Fibroblast of mammary gland (primary cell): Measurements from ENCODE around the gene FRY.

Source experiments
- DNase-seq: peaks from one replicate; pipeline ENCODE4 v3.0.0-alpha.2; 2010; ENCODE audit warnings: low read depth
- H3K4me3 ChIP-seq: 2 replicates; pipeline ENCODE4 v1.5.1; 2011; ENCODE audit warnings: low read depth, mild to moderate bottlenecking, low read length, moderate library complexity; ENCODE audit not compliant: control insufficient read depth
- TF ChIP-seq, protein P1 (sequence below): conservative IDR thresholded peaks from 2 replicates; pipeline ENCODE4 v1.5.1; 2011; ENCODE audit warnings: low read depth, low read length, inconsistent platforms; ENCODE audit not compliant: control insufficient read depth, insufficient read depth

The FRY gene

DNA sequence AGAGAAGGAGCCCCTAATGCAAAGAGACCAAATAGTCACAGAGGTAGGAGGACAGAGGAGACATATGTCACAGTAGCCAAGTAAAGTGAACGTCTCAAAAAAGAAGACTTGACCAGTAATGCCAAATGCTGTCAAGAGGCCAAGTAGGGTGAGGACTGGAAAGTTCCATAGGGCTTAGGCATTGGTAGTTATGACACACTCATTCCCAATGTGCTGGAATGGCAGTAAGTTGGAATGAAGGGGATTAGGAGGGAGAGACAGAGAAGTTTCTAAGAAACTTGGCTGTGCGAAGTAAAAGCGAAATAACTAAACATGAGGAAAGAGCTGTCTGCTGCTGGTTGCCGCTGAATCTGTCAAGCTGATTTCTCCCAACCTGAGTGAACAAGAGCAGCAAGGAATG, 14.9 kb upstream of the FRY start:
- H3K4me3 ChIP-seq, result no peak overlapping the region
- TF ChIP-seq, protein P1, sequence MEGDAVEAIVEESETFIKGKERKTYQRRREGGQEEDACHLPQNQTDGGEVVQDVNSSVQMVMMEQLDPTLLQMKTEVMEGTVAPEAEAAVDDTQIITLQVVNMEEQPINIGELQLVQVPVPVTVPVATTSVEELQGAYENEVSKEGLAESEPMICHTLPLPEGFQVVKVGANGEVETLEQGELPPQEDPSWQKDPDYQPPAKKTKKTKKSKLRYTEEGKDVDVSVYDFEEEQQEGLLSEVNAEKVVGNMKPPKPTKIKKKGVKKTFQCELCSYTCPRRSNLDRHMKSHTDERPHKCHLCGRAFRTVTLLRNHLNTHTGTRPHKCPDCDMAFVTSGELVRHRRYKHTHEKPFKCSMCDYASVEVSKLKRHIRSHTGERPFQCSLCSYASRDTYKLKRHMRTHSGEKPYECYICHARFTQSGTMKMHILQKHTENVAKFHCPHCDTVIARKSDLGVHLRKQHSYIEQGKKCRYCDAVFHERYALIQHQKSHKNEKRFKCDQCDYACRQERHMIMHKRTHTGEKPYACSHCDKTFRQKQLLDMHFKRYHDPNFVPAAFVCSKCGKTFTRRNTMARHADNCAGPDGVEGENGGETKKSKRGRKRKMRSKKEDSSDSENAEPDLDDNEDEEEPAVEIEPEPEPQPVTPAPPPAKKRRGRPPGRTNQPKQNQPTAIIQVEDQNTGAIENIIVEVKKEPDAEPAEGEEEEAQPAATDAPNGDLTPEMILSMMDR, result no peak
- DNase-seq, result no peak

DNA sequence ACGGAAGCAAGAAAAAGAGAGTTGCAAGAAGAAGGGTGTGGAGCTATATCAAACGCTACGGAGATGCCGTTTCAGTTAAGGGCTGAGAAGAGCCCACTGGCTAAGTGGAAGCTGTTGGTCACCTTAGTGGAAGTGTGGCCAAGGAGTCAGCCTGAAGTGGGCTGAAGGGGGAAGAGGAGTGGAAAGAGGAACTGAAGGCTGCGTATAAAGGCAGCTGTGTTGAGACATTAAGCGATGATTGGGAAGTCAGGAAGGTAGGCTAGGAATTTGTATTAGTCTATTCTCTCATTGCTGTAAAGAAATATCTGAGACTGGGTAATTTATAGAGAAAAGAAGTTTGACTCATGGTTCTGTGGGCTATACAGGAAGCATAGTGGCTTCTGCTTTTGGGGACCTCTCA, 14.1 kb upstream of the FRY start:
- DNase-seq, result no peak
- no peak overlapping the region for H3K4me3 ChIP-seq
- TF ChIP-seq, protein P1, result no peak

DNA sequence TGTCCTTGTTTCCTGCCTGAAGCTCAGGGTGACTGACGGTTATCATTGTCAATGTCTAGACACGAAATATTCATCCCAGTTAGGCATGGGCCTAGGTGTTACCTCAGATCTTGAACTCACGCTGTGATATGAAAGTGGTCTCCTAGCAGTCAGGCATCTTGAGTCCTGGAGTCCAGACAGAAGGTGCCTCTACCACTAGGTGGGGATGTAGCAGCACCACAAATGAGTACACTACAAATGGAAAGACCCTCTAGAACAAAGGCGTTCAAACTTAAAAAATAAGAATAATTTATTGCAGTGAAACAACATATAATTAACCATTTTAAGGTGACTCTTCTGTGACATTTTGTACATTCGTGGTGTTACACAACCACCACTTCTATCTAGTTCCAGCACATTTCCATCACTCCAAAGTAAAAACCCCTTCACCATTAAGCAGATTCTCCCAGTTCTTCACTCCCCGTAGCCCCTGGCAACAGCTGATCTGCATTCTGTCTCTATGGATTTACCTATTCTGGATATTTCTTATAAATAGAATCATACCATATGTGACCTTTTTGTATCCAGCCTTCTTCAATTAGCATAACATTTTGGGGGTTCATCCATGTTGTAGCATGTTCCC, 11.9 kb upstream of the FRY start:
- no peak overlapping the region for H3K4me3 ChIP-seq
- TF ChIP-seq, protein P1, result peak; percentile 85
- DNase-seq, result peak; percentile 76

DNA sequence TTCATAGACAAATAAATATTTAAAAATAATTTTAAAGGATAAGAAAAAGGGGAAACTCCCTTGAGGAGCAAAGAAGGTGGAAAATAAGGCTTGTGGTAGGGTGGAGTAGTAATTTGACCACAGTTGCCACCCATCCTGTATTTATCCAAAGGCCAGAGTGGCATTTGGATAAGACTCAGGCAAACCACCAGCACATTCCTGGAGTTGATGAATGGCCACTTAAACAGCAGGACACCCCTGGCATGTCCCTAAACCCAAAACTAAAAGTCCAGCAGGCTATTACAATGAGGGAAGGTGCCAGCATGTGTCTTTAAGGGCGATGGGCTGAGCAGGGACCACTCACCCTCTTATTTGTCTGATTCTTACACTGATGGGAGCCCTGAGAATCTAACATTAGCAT, 9.8 kb upstream of the FRY start:
- no peak overlapping the region for H3K4me3 ChIP-seq
- no peak for DNase-seq
- TF ChIP-seq, protein P1, result no peak

DNA sequence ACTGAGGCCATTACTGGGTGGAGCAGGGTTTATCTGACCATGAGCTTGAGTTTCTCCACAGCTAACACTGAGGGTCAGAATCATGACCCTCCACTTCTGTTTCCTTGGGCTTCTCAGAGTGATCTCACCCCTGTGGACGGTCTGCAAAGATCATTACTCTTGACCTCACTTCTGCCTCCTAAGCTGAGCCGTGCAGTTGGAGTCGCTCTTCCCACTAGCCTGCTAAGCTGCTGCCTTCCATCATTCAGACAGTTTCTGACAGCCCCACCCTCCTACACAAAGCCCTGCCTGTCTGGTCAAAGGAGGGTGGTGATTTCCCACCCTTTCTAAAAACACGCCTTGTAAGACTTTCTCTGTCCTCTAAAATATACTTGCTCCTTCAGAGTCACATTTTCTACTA, 9.3 kb upstream of the FRY start:
- TF ChIP-seq, protein P1, result no peak
- H3K4me3 ChIP-seq, result no peak overlapping the region
- DNase-seq, result peak; percentile 6

DNA sequence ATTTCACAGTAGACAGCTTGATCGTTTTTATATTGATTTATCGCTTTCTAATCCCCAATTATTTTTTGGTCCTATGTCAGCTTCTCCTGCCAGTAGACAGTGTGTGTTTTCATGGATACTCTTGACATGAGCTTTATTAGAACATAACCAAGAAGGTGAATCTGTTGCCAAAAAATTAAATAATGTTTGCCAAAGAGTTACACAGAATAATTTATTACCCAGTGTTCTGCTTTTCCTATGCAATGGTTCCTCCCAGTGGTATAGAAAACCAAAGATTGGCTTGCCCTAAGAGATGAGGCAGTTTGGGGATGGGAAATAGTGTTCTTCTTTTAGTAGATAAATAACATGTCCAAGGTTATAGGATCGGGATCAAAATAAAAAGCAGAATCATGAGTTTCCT, 8.5 kb upstream of the FRY start:
- no peak for DNase-seq
- TF ChIP-seq, protein P1, result no peak
- no peak overlapping the region for H3K4me3 ChIP-seq

DNA sequence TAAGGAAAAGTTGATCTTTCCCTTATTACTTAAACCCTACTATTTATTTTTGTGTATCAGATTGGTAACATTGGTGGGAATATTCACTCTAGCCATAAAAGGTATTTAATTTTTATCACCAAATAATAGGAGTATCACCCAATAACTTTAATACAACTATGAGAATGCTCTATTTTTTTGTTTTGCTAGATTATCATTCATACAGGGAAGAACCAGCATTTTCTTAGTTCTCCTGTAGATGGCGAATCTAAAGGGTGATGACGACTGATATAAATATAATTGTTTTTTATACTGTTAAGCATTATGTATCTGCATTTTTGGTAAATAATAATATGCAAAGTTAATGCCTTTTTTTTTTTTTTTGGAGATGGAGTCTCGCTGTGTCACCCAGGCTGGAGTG, 7.9 kb upstream of the FRY start:
- no peak overlapping the region for H3K4me3 ChIP-seq
- TF ChIP-seq, protein P1, result peak; percentile 38
- DNase-seq, result peak; percentile 14
